ENCODE data around the gene PRCD. TPM values are rescaled to one million over a fixed set of nuclear protein-coding genes. Genes with fewer than 3 reads are reported as not detected.
"Not testable (repeated sequence)": the region's sequence is repeated elsewhere in the genome, so short reads cannot be mapped to it uniquely, and the experiment has no call there.

PRCD gene
- total and polyA plus RNA-seq, 8 donors, result 0.72 to 12.2 (median 4.2) TPM; not detected in 3

- peak; percentile 58 to 79 for DNase-seq
- Histone ChIP-seq H3K9me3 (no peaks in the 10 kb centered on the region), H3K27me3 (no peaks in the 10 kb centered on the region), H3K4me3 (peak overlapping the region in 2 of 4 donors; percentile 10 to 18), H3K36me3 (no peaks in the 10 kb centered on the region), H3K27ac (peak overlapping the region; percentile 70 to 85 (median 81)), H3K4me1 (peaks cover 0 to 28% (median 9%) of the 10 kb centered on the region in 4 donors)
- intact Hi-C loops (cut with DNase I; ENCODE audit: low total_unique reads), result no loop called here
- TF ChIP-seq POLR2AphosphoS5 (IDR thresholded peaks at IDR 0.05), result peak; percentile 4 to 68 (median 58)
- no peak for TF ChIP-seq POLR2A (IDR thresholded peaks at IDR 0.05)
- TF ChIP-seq, protein P1, sequence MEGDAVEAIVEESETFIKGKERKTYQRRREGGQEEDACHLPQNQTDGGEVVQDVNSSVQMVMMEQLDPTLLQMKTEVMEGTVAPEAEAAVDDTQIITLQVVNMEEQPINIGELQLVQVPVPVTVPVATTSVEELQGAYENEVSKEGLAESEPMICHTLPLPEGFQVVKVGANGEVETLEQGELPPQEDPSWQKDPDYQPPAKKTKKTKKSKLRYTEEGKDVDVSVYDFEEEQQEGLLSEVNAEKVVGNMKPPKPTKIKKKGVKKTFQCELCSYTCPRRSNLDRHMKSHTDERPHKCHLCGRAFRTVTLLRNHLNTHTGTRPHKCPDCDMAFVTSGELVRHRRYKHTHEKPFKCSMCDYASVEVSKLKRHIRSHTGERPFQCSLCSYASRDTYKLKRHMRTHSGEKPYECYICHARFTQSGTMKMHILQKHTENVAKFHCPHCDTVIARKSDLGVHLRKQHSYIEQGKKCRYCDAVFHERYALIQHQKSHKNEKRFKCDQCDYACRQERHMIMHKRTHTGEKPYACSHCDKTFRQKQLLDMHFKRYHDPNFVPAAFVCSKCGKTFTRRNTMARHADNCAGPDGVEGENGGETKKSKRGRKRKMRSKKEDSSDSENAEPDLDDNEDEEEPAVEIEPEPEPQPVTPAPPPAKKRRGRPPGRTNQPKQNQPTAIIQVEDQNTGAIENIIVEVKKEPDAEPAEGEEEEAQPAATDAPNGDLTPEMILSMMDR (IDR thresholded peaks at IDR 0.05), result no peak
- TF ChIP-seq EP300 (IDR thresholded peaks at IDR 0.05), result no peak
- 30 to 63% (median 56%) methylated on average over 22 of the region's 22 CpGs for WGBS, 5 donors
Observed at GRCh38 chr17:76515274-76515949, 24.4 kb upstream of the PRCD start.

- intact Hi-C loops (cut with DNase I; ENCODE audit: low total_unique reads), result no loop called here
- DNase-seq, result no peak
- TF ChIP-seq, protein P1 (IDR thresholded peaks at IDR 0.05), result no peak
- no peak overlapping the region for H3K27ac ChIP-seq
- H3K9me3 ChIP-seq, result no peaks in the 10 kb centered on the region
- H3K4me3 ChIP-seq, result no peak overlapping the region
- peaks cover 0 to 10% (median 6%) of the 10 kb centered on the region in 4 donors for H3K4me1 ChIP-seq
- no peaks in the 10 kb centered on the region for H3K36me3 ChIP-seq
- peaks cover 0 to 15% (median 0%) of the 10 kb centered on the region in 3 donors for H3K27me3 ChIP-seq
- WGBS, 5 donors, result 78 to 89% (median 79%) methylated on average over 10 to 11 of the region's 11 CpGs
Observed at GRCh38 chr17:76517638-76518038, 22.2 kb upstream of the PRCD start.

DNA sequence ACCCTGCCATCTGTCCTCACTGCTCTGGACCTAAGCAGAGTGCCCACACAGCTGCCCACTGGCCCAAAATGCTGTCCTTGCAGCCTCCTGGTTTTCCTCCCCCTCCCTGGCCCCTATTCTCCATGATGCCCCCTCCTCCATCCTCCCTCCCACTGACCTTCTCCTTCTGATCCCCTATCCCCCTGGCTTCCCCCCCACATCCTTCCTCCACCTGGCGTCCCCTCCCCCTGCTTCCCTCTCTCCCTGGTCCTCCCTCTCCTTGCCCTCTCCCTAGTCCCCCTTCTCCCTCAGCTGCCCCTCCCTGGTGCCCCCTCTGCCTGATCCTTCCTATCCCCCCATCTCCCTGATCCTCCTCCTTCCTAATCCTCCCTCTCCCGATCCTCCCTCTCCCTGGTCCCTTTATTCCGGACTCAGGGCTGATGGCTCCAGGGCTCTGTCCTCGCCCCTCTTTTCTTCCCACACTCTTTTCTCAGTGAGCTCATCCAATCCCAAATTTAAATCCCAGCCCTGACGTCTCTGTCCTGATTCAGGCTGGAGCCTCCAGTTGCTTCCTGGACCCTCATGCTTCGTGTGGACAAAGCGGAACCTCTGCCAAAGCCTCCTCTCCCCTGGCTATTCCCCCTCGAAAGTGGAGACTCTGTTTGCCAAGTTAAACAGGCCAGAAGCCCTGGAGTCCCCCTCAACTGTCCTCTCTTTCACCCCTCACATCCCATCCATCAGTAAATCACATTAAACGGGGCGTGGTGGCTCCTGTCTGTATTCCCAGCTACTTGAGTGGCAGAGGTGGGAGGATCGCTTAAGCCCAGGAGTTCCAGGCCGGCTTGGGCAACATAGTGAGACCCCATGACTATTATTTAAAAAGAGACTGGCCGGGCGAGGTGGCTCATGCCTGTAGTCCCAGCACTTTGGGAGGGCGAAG lies 20.5 kb upstream of the PRCD start:
- intact Hi-C loops (cut with DNase I; ENCODE audit: low total_unique reads), result no loop called here
- Histone ChIP-seq H3K36me3 (no peaks in the 10 kb centered on the region), H3K4me1 (peaks cover under 1 to 23% (median 17%) of the 10 kb centered on the region in 4 donors), H3K4me3 (no peak overlapping the region), H3K27me3 (peaks cover 0 to 15% (median 0%) of the 10 kb centered on the region in 3 donors), H3K27ac (no peak overlapping the region), H3K9me3 (no peaks in the 10 kb centered on the region)
- 66 to 80% (median 75%) methylated on average over 15 of the region's 15 CpGs for WGBS, 5 donors
- peak in 1 of 2 donors; percentile 65 for DNase-seq
- TF ChIP-seq, protein P1 (IDR thresholded peaks at IDR 0.05), result no peak
- TF ChIP-seq POLR2A (IDR thresholded peaks at IDR 0.05) (no peak), POLR2AphosphoS5 (IDR thresholded peaks at IDR 0.05) (no peak), EP300 (IDR thresholded peaks at IDR 0.05) (no peak)

GRCh38 chr17:76521262-76521661 lies 18.6 kb upstream of the PRCD start:
- H3K27ac ChIP-seq, result no peak overlapping the region
- no peaks in the 10 kb centered on the region for H3K36me3 ChIP-seq
- H3K9me3 ChIP-seq, result no peaks in the 10 kb centered on the region
- 82 to 93% (median 90%) methylated on average over 7 of the region's 7 CpGs for WGBS, 5 donors
- intact Hi-C loops (cut with DNase I; ENCODE audit: low total_unique reads), result loop anchor here (5.0 kb wide), 1 partner anchor 101 kb away; no protein-coding TSS in a partner anchor
- peaks cover 12 to 28% (median 23%) of the 10 kb centered on the region in 4 donors for H3K4me1 ChIP-seq
- no peak overlapping the region for H3K4me3 ChIP-seq
- TF ChIP-seq, protein P1 (IDR thresholded peaks at IDR 0.05), result no peak
- TF ChIP-seq EP300 (IDR thresholded peaks at IDR 0.05), result no peak
- TF ChIP-seq POLR2AphosphoS5 (IDR thresholded peaks at IDR 0.05), result no peak
- TF ChIP-seq POLR2A (IDR thresholded peaks at IDR 0.05), result no peak
- H3K27me3 ChIP-seq, result peaks cover 0 to 15% (median 0%) of the 10 kb centered on the region in 3 donors
- no peak for DNase-seq

- not testable (repeated sequence) for H3K4me3 ChIP-seq, H3K27ac ChIP-seq, DNase-seq, H3K9me3 ChIP-seq, H3K36me3 ChIP-seq
- Histone ChIP-seq H3K4me1 (peaks cover 12 to 28% (median 23%) of the 10 kb centered on the region in 4 donors), H3K27me3 (peaks cover 0 to 15% (median 0%) of the 10 kb centered on the region in 3 donors)
- WGBS, 5 donors, result 78 to 91% (median 84%) methylated on average over 10 of the region's 10 CpGs
- intact Hi-C loops (cut with DNase I; ENCODE audit: low total_unique reads), result loop anchor here (5.0 kb wide), 1 partner anchor 101 kb away; no protein-coding TSS in a partner anchor
Observed at GRCh38 chr17:76521683-76522082, 18.2 kb upstream of the PRCD start.

All from stomach (tissue), 9 donors.